Airway epithelial cell (primary cell): ENCODE measurements around the gene GPR160. TPM values are rescaled to one million over a fixed set of nuclear protein-coding genes. Genes with fewer than 3 reads are reported as not detected.

Source experiments
- total RNA-seq: library from RNA; depleted of rRNA; stranded (reverse); fragments of >200 nt; gene quantifications from 2 replicates; pipeline ENCODE4 v1.2.3, GENCODE V29; 2015

GPR160 gene
- total RNA-seq = 1.1 TPM in 2 replicates

GRCh38 chr3:170037463-170038433 is at the start of gene GPR160:
GPR160 (plus strand) TSS chr3:170037995; CDS start chr3:170083973, 45,978 bp downstream.

Other genes with a start within 250 kb of the GPR160 start
- not detected in 2 replicates for gene LRRIQ4, start 225.1 kb upstream of the GPR160 start, total RNA-seq
- 0.51 and 0.85 TPM in 2 replicates for gene LRRC34, start 225.1 kb upstream of the GPR160 start, total RNA-seq
- not detected in 2 replicates for gene LRRC31, start 168.1 kb upstream of the GPR160 start, total RNA-seq
- not detected in 2 replicates for gene SAMD7, start 126.4 kb upstream of the GPR160 start, total RNA-seq
- gene SEC62, start 71.2 kb upstream of the GPR160 start, total RNA-seq = 18.8 and 21.5 TPM in 2 replicates
- 11.6 and 17.1 TPM in 2 replicates for gene PHC3, start 143.7 kb downstream of the GPR160 start, total RNA-seq
- gene PRKCI, start 184.4 kb downstream of the GPR160 start, total RNA-seq = 32.7 and 46.7 TPM in 2 replicates